Activated CD4-positive, alpha-beta T cell treated with anti-CD3 and anti-CD28 coated beads, Interleukin-2, amount 50 U/mL, for 16 hours (primary cell): ENCODE results near the gene BCO2.
A peak's percentile ranks its signal among the peaks of the same experiment; 100 is the strongest.
"Not testable (repeated sequence)": the region's sequence is repeated elsewhere in the genome, so short reads cannot be mapped to it uniquely, and the experiment has no call there.

Experiments used
- DNase-seq: peaks from one replicate; pipeline ENCODE4 v3.0.0-alpha.2; 2020

The BCO2 gene

DNA sequence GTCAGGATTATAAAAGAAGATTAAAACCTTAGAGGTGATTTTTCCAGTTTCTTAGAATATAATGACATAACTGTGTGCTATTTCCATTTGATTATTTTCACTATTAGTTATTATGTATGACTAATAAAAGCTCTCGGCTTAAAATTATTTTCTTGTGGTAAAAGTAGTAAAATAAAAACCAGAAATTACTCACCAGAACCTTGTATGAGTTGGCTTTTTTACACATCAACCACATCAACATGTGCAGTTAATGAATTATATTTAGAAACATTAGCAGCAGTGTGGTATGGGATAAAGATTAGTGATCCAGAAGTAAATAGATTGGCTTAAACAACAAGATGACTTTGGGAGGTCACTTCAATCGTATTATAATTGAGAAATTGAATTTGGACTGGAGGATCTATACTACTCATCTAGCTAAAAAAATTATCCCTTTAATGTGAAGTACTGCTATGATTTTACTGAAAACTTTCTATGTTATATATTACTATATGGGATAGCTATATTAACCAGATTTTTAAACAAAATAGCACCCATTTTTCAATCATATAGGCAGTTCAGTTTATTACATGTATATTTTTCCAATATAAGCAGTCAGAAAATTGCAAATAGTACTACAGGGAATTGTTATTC lies 2.8 kb upstream of the BCO2 start:
- DNase-seq = peak; percentile 41

DNA sequence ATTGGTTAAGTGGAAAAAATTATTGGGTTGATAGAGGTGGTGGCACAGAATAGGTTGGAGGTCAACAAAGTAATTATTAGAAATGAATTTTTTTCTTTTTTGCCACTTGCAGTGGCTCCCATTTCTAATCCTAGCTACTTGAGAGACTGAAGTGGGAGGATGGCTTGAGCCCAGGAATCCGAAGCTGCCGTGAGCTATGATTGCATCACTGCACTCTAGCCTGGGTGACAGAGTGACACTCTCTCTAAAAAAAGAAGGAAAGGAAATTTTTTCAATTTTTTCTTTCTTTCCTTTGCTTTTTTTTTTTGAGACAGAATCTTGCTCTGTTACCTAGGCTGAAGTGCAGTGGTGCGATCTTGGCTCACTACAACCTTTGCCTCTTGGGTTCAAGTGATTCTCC lies 2.2 kb upstream of the BCO2 start:
- no peak for DNase-seq

DNA sequence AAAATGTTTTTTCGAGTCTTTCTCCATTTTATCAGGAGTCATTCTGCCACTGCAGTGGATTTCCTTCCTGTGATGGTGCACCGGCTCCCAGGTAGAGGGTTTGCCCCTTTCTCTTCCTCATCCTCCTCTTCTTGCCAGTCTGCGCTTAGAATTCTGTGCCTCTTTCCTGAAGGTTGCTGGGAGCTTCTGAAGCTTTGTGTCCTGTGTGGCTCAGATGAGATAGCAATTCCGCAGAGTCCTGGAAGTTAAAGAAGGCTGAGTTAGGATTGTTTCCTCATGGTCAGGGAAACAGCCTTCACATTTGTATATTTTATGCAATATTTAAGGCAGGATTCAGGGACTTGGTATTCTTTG lies 264 bp downstream of the BCO2 start:
- no peak for DNase-seq

DNA sequence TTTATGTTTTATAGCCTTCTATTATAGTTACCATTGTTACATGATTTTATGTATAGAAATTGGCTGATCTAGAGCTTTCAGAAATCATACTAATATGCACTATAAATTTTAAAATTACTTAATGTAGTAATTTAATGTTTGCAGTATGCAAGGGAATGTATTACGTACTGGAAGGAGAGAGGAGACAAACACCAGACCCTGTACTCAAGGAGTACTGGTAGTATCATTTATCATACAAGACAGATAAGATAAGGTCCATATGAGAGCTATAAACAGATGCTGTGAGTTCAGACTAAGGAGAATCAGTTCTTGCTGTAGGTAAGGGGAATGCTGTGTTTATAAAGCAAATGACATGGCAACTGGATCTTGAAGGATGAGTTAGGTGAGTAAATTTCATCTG lies 765 bp downstream of the BCO2 start:
- no peak for DNase-seq

DNA sequence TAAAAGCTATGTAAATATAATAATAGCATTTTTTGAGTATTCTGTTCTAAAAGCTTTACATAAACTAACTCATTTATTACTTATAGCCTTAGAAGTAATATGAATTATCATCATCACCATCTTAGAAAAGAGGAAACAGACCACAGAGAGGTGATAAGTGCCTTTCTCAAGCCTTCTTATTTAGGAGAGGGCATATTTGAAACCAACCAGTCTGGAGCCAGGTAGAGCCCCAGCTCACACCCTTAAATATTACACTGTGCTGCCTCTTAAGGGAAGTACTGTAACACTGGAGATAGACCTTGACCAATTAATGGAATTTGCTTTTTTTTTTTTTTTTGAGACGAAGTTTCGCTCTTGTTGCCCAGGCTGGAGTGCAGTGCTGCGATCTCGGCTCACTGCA lies 2.3 kb downstream of the BCO2 start:
- no peak for DNase-seq

DNA sequence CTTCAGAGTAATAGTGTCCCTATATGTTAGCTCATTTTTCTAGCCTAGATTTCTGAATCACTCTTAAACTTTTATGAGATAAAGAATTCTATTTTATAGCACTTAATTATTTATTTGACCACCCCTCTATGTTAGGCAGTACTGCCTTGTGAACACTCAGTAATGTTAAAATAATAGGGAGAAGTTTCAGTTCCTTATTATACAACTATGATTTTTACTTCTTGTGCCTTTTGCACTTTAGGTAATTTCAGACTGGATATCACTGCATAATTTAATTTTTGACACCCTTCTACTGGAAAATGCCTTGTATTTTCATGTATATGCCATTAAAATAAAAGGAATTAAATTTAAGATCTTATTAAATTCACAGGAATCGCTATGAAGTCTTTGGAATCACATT lies 3.1 kb downstream of the BCO2 start:
- no peak for DNase-seq

DNA sequence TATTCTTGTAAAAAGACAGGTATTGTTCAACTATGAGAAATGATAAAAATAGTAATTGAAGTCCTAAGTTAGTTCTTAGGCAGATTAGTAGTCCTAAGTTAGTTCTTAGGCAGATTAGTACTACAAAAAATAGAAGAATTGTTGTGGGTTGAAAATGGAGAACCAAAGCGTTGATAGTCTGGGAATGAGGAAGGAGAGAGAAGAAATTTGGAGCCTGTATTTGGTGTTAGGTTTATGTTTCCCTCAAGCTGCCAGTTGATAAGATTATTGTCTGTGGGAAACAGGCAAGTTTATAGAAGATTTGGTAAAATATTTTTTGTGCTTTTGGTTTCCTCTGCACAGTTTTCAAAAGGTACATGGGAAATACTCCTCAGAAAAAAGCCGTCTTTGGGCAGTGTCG lies 3.6 kb downstream of the BCO2 start:
- no peak for DNase-seq

DNA sequence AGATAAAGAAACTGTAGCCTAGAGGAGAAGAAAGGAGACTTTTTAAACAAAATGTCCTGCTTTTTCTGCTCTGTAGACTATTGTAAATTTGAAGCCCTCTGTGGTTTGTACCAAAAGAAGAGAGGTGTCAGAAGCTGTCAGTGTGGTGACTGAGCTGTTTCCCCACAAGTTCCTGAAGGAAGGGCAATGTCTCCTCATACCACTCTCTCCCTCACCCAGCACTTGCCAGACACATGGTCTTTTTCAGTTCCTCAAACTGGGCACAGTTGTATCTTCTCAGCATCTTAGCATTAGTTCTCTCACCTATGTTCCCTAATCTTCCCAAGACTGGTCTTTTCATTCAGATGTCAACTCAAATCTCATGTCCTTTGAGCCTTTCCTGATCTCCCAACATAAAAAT lies 4.3 kb downstream of the BCO2 start:
- DNase-seq = no peak

DNA sequence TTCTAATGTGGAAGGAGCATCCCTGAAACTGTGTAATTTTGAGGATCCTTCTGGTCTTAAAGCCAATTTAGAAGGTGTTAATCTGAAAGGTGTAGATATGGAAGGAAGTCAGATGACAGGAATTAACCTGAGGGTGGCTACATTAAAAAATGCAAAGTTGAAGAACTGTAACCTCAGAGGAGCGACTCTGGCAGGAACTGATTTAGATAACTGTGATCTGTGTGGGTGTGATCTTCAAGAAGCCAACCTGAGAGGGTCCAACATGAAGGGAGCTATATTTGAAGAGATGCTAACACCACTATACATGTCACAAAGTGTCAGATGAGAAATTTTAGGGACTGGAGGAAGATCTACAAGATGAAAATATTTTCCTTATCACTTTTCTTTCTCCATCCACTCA lies 7.6 kb downstream of the BCO2 start:
- no peak for DNase-seq

DNA sequence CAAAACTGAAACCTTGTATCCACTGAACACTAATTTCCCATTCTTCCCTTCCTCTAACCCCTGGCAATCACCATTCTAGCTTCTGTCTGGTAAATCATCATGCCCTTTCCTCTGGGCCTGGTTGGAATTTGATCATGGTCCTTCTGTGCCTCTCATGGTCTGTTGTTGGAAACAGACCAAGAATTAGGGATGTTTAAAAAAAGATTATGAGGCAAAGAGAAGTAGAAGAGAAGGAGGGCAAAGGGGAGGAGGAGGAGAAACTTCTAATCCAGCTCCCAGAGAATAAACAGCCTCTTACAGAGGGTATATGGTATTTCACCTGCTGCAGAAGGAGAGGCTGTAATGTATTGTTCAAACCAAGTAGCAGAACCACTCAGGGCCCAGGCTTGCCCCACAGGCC lies 10.6 kb downstream of the BCO2 start:
- no peak for DNase-seq

DNA sequence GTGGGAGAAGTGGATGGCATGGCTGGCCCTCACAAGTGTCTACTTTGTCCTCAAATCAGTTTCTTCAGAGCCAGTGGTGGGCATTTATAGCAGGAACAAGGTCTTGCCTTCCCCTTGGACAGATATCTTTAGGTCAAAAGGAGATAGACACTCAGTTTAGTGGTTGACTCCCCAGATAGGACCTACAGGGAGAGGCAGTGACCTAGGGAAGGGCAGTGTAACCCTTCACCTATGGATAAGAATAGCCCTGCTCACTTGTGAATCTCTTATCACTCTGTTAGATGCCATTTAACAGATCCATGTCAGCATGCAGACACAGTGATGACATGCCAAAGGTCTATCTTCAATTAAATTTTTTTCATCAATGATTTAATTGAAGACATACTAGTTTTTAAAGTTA lies 11.0 kb downstream of the BCO2 start:
- no peak for DNase-seq

DNA sequence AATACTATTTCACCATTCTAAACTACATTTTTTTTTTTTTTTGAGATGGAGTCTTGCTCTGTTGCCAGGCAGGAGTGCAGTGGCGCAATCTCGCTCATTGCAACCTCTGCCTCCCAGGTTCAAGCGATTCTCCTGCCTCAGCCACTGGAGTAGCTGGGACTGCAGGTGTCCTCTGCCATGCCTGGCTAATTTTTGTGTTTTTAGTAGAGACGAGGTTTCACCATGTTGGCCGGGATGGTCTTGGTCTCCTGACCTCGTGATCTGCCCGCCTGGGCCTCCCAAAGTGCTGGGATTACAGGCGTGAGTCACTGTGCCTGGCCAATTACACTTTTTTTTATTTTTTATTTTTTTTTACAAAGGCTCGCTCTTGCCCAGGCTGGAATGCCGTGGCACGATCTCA lies 19.8 kb downstream of the BCO2 start:
- DNase-seq = not testable (repeated sequence)

DNA sequence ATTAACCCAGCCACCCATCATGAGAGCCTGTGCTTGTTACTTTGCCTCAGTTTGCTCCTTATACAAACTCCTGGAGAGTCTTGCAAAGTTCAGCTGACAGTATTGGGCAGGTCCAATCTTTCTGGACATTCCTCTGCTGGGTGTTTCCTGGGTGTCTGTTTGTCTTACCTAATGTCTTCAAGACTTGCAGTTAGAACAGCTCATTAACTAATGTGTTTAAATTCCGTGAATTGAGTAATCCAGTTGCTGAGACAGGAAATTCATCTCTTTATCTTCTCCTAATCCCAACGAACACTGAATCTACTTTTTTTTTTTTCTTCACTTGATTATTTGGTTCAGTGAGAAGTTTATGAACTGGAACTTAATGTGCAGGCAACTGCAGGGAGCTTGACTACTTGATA lies 20.6 kb downstream of the BCO2 start:
- DNase-seq = no peak

DNA sequence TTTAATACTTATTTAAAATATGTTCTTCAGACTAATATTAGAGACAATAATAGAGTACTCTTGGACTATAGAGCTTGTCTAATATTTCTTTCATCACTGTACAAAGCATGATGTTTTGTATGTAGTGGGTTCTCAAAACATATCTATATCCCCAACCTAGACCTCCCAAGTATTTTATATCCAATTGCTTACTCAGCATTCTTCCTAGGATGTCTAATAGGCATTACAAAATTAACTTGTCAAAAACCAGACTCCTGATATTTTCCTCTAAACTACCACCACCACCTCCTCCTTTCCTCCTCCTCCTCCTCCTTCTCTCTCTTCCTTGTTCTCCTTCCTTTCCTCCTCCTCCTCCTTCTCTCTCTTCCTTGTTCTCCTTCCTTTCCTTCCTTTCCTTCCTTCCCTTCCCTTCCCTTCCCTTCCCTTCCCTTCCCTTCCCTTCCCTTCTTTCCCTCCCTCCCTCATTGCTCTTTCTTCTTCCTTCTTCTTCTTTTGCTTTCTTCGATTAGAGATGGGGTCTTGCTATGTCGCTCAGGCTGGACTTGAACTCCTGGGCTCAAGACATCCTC lies 21.3 kb downstream of the BCO2 start:
- DNase-seq = no peak

DNA sequence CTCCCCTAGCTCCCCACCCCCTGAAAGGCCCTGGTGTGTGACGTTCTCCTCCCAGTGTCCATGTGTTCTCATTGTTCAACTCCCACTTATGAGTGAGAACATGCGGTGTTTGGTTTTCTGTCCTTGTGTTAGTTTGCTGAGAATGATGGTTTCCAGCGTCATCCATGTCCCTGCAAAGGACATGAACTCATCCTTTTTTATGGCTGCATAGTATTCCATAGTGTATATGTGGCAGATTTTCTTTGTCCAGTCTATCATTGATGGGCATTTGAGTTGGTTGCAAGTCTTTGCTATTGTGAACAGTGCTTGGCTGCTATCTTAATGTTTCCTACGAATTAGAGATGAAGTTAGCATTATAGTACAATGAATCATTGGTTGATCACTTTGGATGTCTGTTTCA lies 23.8 kb downstream of the BCO2 start:
- DNase-seq = not testable (repeated sequence)

DNA sequence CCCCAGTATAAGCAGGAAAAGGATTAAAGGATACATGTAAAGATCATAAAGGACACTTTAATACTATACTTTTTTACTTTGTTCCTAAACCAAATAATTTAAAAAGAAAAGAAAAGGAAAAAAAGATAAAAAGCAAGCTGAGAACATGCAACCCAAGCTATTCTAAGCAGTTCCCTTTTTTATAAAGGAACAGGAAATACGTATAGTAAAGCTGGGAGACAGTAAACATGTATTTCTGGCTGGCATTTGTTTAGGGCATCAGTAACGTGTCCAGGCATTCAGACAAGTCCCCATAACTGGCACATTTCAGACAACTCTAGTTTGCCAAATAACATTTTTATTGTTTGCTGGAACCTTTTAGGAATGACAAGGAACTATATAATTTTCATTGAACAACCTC lies 24.9 kb downstream of the BCO2 start:
- no peak for DNase-seq

DNA sequence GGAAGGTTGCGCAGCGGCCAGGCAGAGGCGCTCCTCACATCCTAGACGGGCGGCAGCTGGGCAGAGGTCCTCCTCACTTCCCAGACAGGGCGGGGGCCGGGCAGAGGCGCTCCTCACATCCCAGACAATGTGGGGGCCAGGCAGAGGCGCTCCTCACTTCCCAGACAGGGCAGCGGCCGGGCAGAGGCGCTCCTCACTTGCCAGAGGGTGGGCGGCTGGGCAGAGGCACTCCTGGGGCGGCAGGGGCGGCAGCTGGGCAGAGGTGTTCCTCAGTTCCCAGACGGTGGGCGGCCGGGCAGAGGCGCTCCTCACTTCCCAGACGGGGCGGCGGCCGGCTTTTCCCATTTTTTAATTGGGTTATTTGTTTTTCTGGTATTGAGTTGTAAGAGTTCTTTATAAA lies 30.8 kb downstream of the BCO2 start:
- no peak for DNase-seq

DNA sequence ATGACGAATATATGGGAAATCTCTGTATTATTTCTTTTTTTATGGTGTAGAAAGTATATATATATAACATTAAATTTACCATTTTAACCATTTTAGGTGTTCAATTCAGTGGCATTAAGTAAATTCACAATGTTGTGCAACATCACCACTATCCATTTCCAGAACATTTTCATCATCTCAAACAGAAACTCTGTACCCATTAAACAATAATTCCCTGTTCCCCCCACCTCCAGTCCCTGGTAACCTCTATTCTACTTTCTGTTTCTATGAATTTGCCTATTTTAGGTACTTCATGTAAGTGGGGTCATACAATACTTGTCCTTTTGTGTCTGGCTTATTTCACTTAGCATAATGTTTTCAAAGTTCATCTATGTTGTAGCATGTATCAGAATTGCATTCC lies 35.6 kb downstream of the BCO2 start:
- no peak for DNase-seq

DNA sequence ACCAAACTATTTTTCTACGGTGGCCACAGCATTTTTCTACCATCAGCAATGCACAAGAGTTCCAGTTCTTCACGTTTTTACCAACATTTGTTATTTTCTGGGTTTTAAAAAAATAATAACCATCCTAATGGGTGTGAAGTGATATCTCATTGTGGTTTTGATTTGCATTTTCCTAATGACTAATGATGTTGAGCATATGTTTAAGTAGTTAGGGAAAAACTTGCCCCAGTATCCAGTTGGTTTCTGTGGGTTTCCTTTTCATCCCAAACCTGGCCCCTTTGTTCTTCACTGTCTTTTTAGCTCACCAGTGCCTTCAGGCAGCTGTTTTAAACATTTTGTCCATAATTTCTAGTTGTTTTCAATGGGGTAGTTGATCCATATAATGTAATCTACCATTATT lies 36.2 kb downstream of the BCO2 start:
- peak; percentile 38 for DNase-seq

DNA sequence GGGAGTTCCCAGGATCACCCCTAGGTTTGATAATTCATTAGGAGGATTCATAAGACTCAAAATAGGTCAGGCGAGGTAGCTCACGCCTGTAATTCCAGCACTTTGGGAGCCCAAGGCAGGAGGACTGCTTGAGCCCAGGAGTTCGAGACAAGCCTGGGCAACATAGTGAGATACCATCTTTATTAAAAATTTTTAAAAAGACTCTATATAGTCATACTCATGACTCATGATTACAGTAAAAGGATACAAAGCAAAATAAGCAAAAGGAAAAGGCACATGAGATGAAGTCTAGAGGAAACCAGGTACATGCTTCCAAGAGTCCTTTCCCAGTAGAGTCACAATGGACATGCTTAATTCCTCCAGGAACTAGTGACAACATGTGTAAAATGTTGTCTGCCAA lies 37.0 kb downstream of the BCO2 start:
- no peak for DNase-seq

DNA sequence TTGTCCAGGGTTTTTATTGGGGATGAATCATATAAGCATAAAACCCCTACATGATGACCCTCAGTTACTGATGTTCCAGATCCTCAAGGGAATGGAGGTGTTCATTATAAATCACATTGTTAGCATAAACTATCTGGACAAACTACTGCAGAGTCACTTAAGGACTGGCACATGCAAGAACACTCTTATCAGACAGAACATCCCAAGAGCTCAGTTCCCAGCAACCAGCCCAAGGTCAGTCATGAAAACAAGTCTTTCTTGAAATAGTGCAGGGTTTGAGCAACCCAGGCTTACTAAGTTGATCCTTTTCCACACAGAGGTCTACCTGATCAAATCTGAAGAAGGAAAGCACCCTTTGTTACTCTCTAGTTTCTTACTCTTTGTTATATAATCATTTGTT lies 37.4 kb downstream of the BCO2 start:
- DNase-seq = no peak

DNA sequence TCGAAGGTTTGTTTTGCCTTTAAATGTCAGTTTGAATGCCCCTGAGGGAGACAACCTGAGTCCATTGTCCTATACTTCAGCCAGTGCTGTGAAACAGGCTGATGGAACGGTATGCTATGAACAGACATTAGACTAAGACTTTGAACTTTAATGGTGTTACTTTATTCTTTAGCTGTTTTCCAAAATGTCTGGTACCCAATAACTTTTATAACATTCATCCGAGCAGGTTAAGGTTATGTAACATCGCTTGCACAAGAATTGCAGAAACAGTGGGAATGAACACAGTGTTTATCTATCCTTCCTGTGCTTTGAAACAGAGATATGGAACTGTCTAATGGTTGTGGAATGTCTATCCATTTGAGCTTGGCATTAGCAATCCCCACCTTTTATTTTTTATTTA lies 38.4 kb downstream of the BCO2 start:
- DNase-seq = no peak

DNA sequence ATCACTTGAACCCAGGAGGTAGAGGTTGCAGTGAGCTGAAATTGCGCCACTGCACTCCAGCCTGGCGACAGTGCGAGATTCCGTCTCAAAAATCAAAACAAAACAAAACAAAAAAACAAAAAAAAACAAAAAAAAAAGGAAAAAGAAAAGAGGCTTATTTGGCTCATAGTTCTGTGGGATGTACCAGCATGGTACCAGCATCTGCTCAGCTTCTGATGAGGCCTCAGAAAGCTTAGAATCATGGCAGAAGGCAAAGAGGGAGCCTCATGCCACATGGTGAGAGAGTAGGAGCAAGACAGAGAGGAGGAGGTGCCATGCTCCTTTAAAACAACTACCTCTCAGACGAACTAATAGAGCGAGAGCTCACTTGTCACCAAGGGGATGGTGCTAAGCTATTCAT lies 40.3 kb downstream of the BCO2 start:
- DNase-seq = no peak

DNA sequence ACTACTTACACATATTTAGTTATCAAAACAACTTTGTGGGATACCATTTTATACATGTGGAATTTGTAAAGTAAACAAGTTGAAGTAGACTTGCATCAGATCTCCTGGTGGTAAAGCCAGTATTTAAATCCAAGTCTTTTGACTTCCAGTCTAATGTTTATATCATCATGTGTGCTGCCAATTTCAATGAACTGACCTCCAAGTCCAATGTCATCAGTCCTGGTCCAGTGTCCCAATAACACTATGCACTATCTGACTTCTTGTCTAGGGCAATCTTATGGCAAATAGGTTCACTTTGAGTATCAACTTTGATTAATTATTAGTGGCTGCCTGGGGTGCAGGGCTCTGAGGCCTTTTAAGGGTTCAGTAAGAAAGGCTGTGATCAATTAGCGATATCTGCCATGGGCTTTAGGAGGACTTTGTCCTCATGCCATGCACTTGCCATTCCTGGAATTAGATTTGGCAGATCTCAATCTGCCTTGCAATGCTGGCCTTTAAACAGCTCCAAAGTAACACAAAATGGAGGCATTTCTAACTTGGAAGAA lies 41.3 kb downstream of the BCO2 start:
- no peak for DNase-seq

DNA sequence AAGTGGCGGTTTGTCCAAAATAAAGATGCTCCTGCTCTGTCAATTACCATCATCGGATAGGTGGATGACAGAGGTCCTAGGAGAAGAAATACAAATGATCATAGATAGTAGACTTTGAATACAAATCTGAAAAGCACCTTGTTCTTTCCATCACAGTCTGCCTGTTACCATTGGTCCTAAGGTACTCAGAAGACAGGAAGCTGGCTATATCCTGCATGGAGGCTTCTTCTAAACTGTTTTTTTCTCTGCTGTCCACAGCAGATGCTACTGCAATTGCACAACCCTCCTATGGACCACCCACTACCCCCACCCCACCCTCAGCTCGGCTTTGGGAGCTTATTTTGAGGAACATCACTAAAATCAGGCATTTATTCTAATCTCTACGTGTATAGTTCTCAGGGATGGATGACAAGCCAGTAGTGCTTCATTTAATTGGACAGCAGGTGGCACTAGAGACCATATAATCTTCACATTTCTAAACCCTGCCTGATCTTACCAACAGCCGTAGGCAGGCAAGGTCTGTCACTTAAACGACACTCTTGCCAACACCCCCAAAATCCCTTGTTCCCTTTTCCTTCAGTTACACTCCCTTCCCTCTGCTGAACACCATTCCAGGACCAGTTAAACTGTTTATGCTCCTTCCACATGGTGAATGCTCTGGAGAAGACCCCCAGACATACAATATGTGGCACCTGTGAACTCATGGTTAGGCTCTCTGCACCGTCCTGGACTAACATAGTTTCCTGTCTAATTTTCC lies 44.3 kb downstream of the BCO2 start:
- DNase-seq = peak; percentile 75
